Measurements from ENCODE around the gene KCTD20. TPM values are rescaled to one million over a fixed set of nuclear protein-coding genes. Genes with fewer than 3 reads are reported as not detected.

Gene KCTD20
- total and polyA plus RNA-seq, 9 of the 15 experiments (the other 6 are each of a cell fraction or from before 2014, with no cell fraction given) = 28.9 to 160 (median 70.6) TPM

DNA sequence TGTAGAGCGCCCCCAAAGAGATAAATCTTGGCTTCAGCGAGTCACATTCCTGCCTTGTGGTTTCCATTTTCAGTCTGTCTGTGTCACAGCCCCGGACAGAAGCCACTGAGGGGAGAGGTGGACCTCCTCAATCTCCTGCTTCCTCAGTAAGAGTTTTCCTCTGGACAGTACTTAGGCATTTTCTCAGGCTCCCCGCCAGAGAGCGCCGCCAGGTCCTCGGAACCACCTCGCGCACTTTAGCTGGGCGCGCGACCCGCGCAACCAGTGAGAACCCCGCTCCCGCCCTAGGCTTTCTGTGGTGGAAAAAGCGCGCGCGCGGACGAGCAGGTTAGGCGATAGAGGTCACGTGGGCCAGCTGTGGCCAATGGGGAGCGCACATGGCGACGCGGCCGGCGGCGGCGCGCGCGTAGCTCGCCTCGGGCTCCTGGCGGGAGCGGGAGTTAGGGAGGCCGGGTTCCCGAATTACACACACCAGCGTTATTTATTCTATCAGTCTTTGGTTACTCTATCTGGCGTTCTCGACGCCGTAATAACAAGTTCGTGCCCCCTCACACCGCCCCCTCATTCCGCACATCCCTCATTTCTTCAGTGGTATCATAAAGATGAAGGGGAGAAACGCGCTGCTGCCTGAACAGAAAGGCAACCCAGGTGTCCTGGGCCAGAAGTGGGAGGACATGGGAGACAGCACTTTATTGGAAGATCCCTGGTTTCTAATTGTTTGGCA lies 19.5 kb upstream of the KCTD20 start (continued):
- TF ChIP-seq, protein P1, sequence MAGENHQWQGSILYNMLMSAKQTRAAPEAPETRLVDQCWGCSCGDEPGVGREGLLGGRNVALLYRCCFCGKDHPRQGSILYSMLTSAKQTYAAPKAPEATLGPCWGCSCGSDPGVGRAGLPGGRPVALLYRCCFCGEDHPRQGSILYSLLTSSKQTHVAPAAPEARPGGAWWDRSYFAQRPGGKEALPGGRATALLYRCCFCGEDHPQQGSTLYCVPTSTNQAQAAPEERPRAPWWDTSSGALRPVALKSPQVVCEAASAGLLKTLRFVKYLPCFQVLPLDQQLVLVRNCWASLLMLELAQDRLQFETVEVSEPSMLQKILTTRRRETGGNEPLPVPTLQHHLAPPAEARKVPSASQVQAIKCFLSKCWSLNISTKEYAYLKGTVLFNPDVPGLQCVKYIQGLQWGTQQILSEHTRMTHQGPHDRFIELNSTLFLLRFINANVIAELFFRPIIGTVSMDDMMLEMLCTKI (IDR thresholded peaks at IDR 0.05; ENCODE audit: partially characterized antibody) = no peak
- TF ChIP-seq HDAC8 (tag; IDR thresholded peaks at IDR 0.05) (no peak), NCOA4 (IDR thresholded peaks at IDR 0.05; ENCODE audit: partially characterized antibody) (no peak), ZNF384 (IDR thresholded peaks at IDR 0.05; ENCODE audit: low read depth, low read length) (peak; percentile 57; the same call in 1 of the 2 replicates), SMARCC2 (IDR thresholded peaks at IDR 0.05; ENCODE audit: low read depth) (no peak), PRPF4 (IDR thresholded peaks at IDR 0.05; ENCODE audit: insufficient read depth, low read depth, low read length, poor library complexity, severe bottlenecking) (no peak), ZNF263 (CRISPR knock-in tag; IDR thresholded peaks at IDR 0.05; ENCODE audit: borderline replicate concordance) (no peak), ZFP36 (IDR thresholded peaks at IDR 0.05; ENCODE audit: low read depth, low read length, partially characterized antibody) (no peak), SPI1 (IDR thresholded peaks at IDR 0.05; ENCODE audit: borderline replicate concordance, low read depth, low read length) (no peak), STAT5B (CRISPR knock-in tag; IDR thresholded peaks at IDR 0.05) (no peak), BRF1 (IDR thresholded peaks at IDR 0.05; ENCODE audit: borderline replicate concordance, extremely low read depth, insufficient read length) (no peak), U2AF1 (optimal IDR thresholded peaks at IDR 0.05; ENCODE audit: low read depth, low read length) (no peak), NFRKB (IDR thresholded peaks at IDR 0.05; ENCODE audit: low read depth) (no peak; the same call in 1 of the 2 replicates), PCBP1 (IDR thresholded peaks at IDR 0.05; ENCODE audit: low read depth, low read length, poor library complexity, severe bottlenecking) (no peak), ZNF644 (tag; IDR thresholded peaks at IDR 0.05; ENCODE audit: low read depth) (peak; percentile 92), ZNF445 (CRISPR knock-in tag; IDR thresholded peaks at IDR 0.05; ENCODE audit: low read depth) (peak; percentile 42; the same call in 1 of the 2 replicates), SREBF2 (CRISPR knock-in tag; IDR thresholded peaks at IDR 0.05) (no peak)
- TF ChIP-seq, protein P2, sequence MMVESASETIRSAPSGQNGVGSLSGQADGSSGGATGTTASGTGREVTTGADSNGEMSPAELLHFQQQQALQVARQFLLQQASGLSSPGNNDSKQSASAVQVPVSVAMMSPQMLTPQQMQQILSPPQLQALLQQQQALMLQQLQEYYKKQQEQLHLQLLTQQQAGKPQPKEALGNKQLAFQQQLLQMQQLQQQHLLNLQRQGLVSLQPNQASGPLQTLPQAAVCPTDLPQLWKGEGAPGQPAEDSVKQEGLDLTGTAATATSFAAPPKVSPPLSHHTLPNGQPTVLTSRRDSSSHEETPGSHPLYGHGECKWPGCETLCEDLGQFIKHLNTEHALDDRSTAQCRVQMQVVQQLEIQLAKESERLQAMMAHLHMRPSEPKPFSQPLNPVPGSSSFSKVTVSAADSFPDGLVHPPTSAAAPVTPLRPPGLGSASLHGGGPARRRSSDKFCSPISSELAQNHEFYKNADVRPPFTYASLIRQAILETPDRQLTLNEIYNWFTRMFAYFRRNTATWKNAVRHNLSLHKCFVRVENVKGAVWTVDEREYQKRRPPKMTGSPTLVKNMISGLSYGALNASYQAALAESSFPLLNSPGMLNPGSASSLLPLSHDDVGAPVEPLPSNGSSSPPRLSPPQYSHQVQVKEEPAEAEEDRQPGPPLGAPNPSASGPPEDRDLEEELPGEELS (CRISPR knock-in tag; IDR thresholded peaks at IDR 0.05; ENCODE audit: borderline replicate concordance) = no peak
- TF ChIP-seq, protein P3, sequence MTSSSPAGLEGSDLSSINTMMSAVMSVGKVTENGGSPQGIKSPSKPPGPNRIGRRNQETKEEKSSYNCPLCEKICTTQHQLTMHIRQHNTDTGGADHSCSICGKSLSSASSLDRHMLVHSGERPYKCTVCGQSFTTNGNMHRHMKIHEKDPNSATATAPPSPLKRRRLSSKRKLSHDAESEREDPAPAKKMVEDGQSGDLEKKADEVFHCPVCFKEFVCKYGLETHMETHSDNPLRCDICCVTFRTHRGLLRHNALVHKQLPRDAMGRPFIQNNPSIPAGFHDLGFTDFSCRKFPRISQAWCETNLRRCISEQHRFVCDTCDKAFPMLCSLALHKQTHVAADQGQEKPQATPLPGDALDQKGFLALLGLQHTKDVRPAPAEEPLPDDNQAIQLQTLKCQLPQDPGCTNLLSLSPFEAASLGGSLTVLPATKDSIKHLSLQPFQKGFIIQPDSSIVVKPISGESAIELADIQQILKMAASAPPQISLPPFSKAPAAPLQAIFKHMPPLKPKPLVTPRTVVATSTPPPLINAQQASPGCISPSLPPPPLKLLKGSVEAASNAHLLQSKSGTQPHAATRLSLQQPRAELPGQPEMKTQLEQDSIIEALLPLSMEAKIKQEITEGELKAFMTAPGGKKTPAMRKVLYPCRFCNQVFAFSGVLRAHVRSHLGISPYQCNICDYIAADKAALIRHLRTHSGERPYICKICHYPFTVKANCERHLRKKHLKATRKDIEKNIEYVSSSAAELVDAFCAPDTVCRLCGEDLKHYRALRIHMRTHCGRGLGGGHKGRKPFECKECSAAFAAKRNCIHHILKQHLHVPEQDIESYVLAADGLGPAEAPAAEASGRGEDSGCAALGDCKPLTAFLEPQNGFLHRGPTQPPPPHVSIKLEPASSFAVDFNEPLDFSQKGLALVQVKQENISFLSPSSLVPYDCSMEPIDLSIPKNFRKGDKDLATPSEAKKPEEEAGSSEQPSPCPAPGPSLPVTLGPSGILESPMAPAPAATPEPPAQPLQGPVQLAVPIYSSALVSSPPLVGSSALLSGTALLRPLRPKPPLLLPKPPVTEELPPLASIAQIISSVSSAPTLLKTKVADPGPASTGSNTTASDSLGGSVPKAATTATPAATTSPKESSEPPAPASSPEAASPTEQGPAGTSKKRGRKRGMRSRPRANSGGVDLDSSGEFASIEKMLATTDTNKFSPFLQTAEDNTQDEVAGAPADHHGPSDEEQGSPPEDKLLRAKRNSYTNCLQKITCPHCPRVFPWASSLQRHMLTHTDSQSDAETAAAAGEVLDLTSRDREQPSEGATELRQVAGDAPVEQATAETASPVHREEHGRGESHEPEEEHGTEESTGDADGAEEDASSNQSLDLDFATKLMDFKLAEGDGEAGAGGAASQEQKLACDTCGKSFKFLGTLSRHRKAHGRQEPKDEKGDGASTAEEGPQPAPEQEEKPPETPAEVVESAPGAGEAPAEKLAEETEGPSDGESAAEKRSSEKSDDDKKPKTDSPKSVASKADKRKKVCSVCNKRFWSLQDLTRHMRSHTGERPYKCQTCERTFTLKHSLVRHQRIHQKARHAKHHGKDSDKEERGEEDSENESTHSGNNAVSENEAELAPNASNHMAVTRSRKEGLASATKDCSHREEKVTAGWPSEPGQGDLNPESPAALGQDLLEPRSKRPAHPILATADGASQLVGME (CRISPR knock-in tag; IDR thresholded peaks at IDR 0.05) = no peak
